ENCODE results near the gene ELF4. TPM values are rescaled to one million over a fixed set of nuclear protein-coding genes. Genes with fewer than 3 reads are reported as not detected.

The ELF4 gene
- total and polyA plus RNA-seq, 2 of the 13 experiments (the other 11 are each of a cell fraction or from before 2014, with no cell fraction given) = 1.3 to 2.6 TPM

GRCh38 chrX:130105244-130105643, 5.1 kb downstream of the ELF4 start:
- no TSS peak for BruUV-seq (replicated peaks)
- Histone ChIP-seq H3K9ac (ENCODE audit: insufficient read depth, low read depth, low read length) (no peak overlapping the region), H2AFZ (ENCODE audit: low read length) (no peak overlapping the region), H3K36me3 (replicated peaks in 1 of 2; ENCODE audit: control insufficient read depth in 1 of 2, insufficient read depth in 2 of 2, low read length in 2 of 2) (no peaks in the 10 kb centered on the region), H3K79me2 (ENCODE audit: insufficient read depth, low read length) (no peaks in the 10 kb centered on the region), H3K4me1 (ENCODE audit: insufficient read depth, low read length) (peaks cover 23% of the 10 kb centered on the region), H4K20me1 (ENCODE audit: insufficient read depth, low read length) (no peaks in the 10 kb centered on the region), H3K27ac (ENCODE audit: extremely low read length, insufficient read depth, low read length) (no peak overlapping the region), H3K27me3 (ENCODE audit: control insufficient read depth in 1 of 2, insufficient read depth in 2 of 2, low read length in 2 of 2) (no peaks in the 10 kb centered on the region), H3K4me2 (ENCODE audit: low read depth, low read length) (no peak overlapping the region), H3K4me3 (replicated peaks in 1 of 3; ENCODE audit: insufficient read depth in 1 of 3, low read depth in 2 of 3, low read length in 3 of 3) (no peak overlapping the region), H3K9me3 (ENCODE audit: low read length) (no peaks in the 10 kb centered on the region)
- CTCF ChIA-PET (ENCODE audit: low intra/inter-chr PET ratio, low total read pairs) = no interaction called here
- 60% methylated on average over 2 of the region's 3 CpGs for WGBS (ENCODE audit: low lambda C conversion rate)
- FAIRE-seq = no peak
- DNase-seq (ENCODE audit: low spot score) = no peak
- in situ Hi-C loops (cut with HindIII; ENCODE audit: extremely low pct_ligation_motif_present, low pct_unique_long_range_greater_than_20kb) = no loop called here
- no peak for ATAC-seq
- POLR2A ChIA-PET = no interaction called here
- intact Hi-C loops (cut with micrococcal nuclease; ENCODE audit: unreplicated experiment) = no loop called here
- no peak for TF ChIP-seq ZNF746 (CRISPR knock-in tag; IDR thresholded peaks at IDR 0.05)
- TF ChIP-seq, protein P1, sequence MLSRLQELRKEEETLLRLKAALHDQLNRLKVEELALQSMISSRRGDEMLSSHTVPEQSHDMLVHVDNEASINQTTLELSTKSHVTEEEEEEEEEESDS (CRISPR knock-in tag; IDR thresholded peaks at IDR 0.05; ENCODE audit: borderline replicate concordance) = no peak
- no peak for TF ChIP-seq ZBTB34 (CRISPR knock-in tag; IDR thresholded peaks at IDR 0.05)
- no peak for TF ChIP-seq GPN1 (CRISPR knock-in tag; IDR thresholded peaks at IDR 0.05; ENCODE audit: borderline replicate concordance)
- TF ChIP-seq ZNF740 (CRISPR knock-in tag; IDR thresholded peaks at IDR 0.05) = no peak
- TF ChIP-seq MAX (IDR thresholded peaks at IDR 0.05) = no peak
- TF ChIP-seq U2AF2 (IDR thresholded peaks at IDR 0.05; ENCODE audit: low read depth, low read length) = no peak
- no peak for TF ChIP-seq GTF3A (CRISPR knock-in tag; conservative IDR thresholded peaks at IDR 0.05)
- no peak for TF ChIP-seq MAZ (IDR thresholded peaks at IDR 0.05; ENCODE audit: borderline replicate concordance, low read depth, low read length)
- TF ChIP-seq MAZ (CRISPR knock-in tag; IDR thresholded peaks at IDR 0.05; ENCODE audit: low read depth) = no peak
- no peak for TF ChIP-seq HOXA3 (CRISPR knock-in tag; IDR thresholded peaks at IDR 0.05)
- TF ChIP-seq REXO4 (CRISPR knock-in tag; IDR thresholded peaks at IDR 0.05; ENCODE audit: borderline replicate concordance) = no peak
- TF ChIP-seq TBL1XR1 (IDR thresholded peaks at IDR 0.05; ENCODE audit: borderline replicate concordance, low read length, partially characterized antibody) = no peak
- no peak for TF ChIP-seq ZZZ3 (CRISPR knock-in tag; IDR thresholded peaks at IDR 0.05; ENCODE audit: borderline replicate concordance)
- TF ChIP-seq ETV6 (CRISPR knock-in tag; conservative IDR thresholded peaks at IDR 0.05) = no peak
- no peak for TF ChIP-seq ZBTB42 (CRISPR knock-in tag; IDR thresholded peaks at IDR 0.05)
- no peak for TF ChIP-seq MED8 (CRISPR knock-in tag; IDR thresholded peaks at IDR 0.05; ENCODE audit: insufficient replicate concordance)
- TF ChIP-seq HOXA9 (CRISPR knock-in tag; IDR thresholded peaks at IDR 0.05; ENCODE audit: borderline replicate concordance) = no peak
- no peak for TF ChIP-seq JUN (CRISPR knock-in tag; IDR thresholded peaks at IDR 0.05)

All from HepG2 (cell line).